Stimulated activated CD4-positive, alpha-beta T cell treated with anti-CD3 and anti-CD28 coated beads, Interleukin-1b, Interleukin-23, amount 100 ng/mL, for 1 hour (primary cell): Measurements from ENCODE around the gene MYH13.

Experiments used
- DNase-seq, 2 donors: peaks; one replicate each; pipeline ENCODE4 v3.0.0-alpha.2; 2020; ENCODE audit warnings: low read depth in 2 of 2

Gene MYH13

DNA sequence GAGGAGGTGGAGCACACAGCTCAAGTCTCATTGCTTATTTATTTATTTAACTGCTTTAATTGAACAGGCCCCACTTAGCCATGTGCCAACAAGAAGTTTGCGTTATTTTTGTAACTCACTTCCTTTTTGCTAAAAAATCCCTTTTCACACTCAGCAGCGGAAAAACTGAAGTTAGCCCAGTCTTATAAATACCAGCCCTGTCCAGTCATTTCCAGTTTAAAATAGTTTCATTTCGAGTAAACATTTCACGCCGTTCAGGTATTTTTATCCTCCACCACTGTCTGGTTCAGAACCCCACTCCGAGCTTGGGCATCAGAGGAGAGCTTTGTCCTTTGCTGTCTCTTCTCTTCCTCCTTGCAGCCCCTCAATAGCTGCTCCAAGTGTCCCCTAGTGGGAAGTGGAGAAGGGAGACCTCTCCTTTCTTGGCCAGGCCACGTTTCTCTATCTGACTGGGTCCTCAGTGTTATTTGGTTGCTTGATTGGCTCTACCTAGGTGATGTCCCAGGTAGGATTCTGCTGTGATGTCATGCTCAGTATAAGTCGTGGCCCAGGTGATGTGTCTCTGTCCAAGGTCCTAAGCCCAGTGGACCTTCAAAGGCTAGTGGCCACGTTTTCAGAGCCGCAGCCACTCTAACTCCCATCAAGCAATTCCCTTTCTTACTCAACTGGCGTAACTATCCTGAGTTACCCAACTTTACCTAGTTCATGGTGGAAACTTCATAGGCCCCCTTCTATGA, 121.4 kb downstream of the MYH13 start:
- no peak for DNase-seq
